Mesenchymal stem cell (in vitro differentiated cells and primary cell): ENCODE data around the gene SERPINB6.
A peak's percentile ranks its signal among the peaks of the same experiment; 100 is the strongest.

Experiments
- DNase-seq: peaks from one replicate; pipeline ENCODE4 v3.0.0-alpha.2; 2013
- H2AFZ ChIP-seq: one replicate; pipeline ENCODE4 v1.6.1; 2013; ENCODE audit warnings: low read depth, mild to moderate bottlenecking, control low read depth, inconsistent platforms, low read length, moderate library complexity
- H2AK5ac ChIP-seq: 2 replicates; pipeline ENCODE4 v1.6.1; 2013; ENCODE audit warnings: low read length, moderate library complexity, mild to moderate bottlenecking, inconsistent platforms; ENCODE audit not compliant: severe bottlenecking
- H2BK120ac ChIP-seq: one replicate; pipeline ENCODE4 v1.6.1; 2013; ENCODE audit warnings: low read depth, mild to moderate bottlenecking, inconsistent platforms, low read length, moderate library complexity
- H2BK12ac ChIP-seq, 2 experiments: one replicate each; pipeline ENCODE4 v1.6.1; 2013; ENCODE audit warnings: inconsistent platforms in 2 of 2, low read length in 2 of 2, mild to moderate bottlenecking in 2 of 2, moderate library complexity in 2 of 2, control low read depth in 1 of 2
- H2BK15ac ChIP-seq: one replicate; pipeline ENCODE4 v1.6.1; 2013; ENCODE audit warnings: mild to moderate bottlenecking, low read depth, inconsistent platforms; ENCODE audit not compliant: poor library complexity, severe bottlenecking
- H2BK5ac ChIP-seq: 2 replicates; pipeline ENCODE4 v1.6.1; 2013; ENCODE audit warnings: low read depth, mild to moderate bottlenecking, low read length, control low read depth, inconsistent platforms; ENCODE audit not compliant: poor library complexity, severe bottlenecking
- H3K14ac ChIP-seq, 2 experiments: one replicate each; pipeline ENCODE4 v1.6.1; 2013; ENCODE audit warnings: inconsistent platforms in 2 of 2, low read length in 2 of 2, control low read depth in 1 of 2, mild to moderate bottlenecking in 1 of 2, moderate library complexity in 1 of 2
- H3K18ac ChIP-seq, 2 experiments: one replicate each; pipeline ENCODE4 v1.6.1; 2013; ENCODE audit warnings: inconsistent platforms in 2 of 2, low read length in 2 of 2, control low read depth in 1 of 2, low read depth in 1 of 2, mild to moderate bottlenecking in 1 of 2
- H3K23ac ChIP-seq, 2 experiments: one replicate each; pipeline ENCODE4 v1.6.1; 2013; ENCODE audit warnings: inconsistent platforms in 2 of 2, low read length in 2 of 2, mild to moderate bottlenecking in 2 of 2, moderate library complexity in 2 of 2, control low read depth in 1 of 2
- H3K27ac ChIP-seq: 2 replicates; pipeline ENCODE4 v1.5.1; 2013; ENCODE audit warnings: mild to moderate bottlenecking, moderate library complexity, low read length, control low read depth, inconsistent platforms; ENCODE audit not compliant: poor library complexity, severe bottlenecking
- H3K27me3 ChIP-seq, 2 experiments: 2 replicates each; pipeline versions ENCODE4 v1.6.1 to v1.7.0; 2013; ENCODE audit warnings: low read length in 2 of 2, mild to moderate bottlenecking in 2 of 2, moderate library complexity in 2 of 2, control low read depth in 1 of 2, inconsistent platforms in 1 of 2; ENCODE audit not compliant: control insufficient read depth in 1 of 2, insufficient read depth in 1 of 2
- H3K36me3 ChIP-seq, 2 experiments: 2 replicates each; pipeline versions ENCODE4 v1.6.1 to v1.7.0; 2013; ENCODE audit warnings: low read length in 2 of 2, control low read depth in 1 of 2, inconsistent platforms in 1 of 2, low read depth in 1 of 2, mild to moderate bottlenecking in 1 of 2; ENCODE audit not compliant: insufficient read depth in 2 of 2, control insufficient read depth in 1 of 2
- H3K4ac ChIP-seq, 2 experiments: one replicate each; pipeline ENCODE4 v1.6.1; 2013; ENCODE audit warnings: inconsistent platforms in 2 of 2, low read length in 2 of 2, mild to moderate bottlenecking in 2 of 2, moderate library complexity in 2 of 2, control low read depth in 1 of 2, low read depth in 1 of 2
- H3K4me1 ChIP-seq: 2 replicates; pipeline ENCODE4 v1.6.1; 2013; ENCODE audit warnings: low read depth, low read length, control low read depth; ENCODE audit not compliant: control insufficient read depth, insufficient read depth
- H3K4me2 ChIP-seq: 2 replicates; pipeline ENCODE4 v1.6.1; 2013; ENCODE audit warnings: low read length, mild to moderate bottlenecking, inconsistent platforms; ENCODE audit not compliant: poor library complexity, severe bottlenecking
- H3K4me3 ChIP-seq, 2 experiments: 2 replicates each; pipeline versions ENCODE4 v1.5.1 to v1.7.0; 2013; ENCODE audit warnings: low read length in 2 of 2, mild to moderate bottlenecking in 2 of 2, control low read depth in 1 of 2, low read depth in 1 of 2; ENCODE audit not compliant: insufficient read depth in 1 of 2
- H3K79me1 ChIP-seq: replicated peaks from 2 replicates; pipeline ENCODE4 v1.6.1; 2013; ENCODE audit warnings: mild to moderate bottlenecking, control low read depth, low read length, inconsistent platforms; ENCODE audit not compliant: poor library complexity, severe bottlenecking
- H3K9ac ChIP-seq: 2 replicates; pipeline ENCODE4 v1.7.0; 2013; ENCODE audit warnings: mild to moderate bottlenecking, low read length, moderate library complexity
- H3K9me3 ChIP-seq: 2 replicates; pipeline ENCODE4 v1.7.0; 2013; ENCODE audit warnings: mild to moderate bottlenecking, low read length; ENCODE audit not compliant: control insufficient read depth
- H4K8ac ChIP-seq: one replicate; pipeline ENCODE4 v1.6.1; 2013; ENCODE audit warnings: inconsistent platforms, mild to moderate bottlenecking, low read length, moderate library complexity
- H4K91ac ChIP-seq: one replicate; pipeline ENCODE4 v1.6.1; 2013; ENCODE audit warnings: mild to moderate bottlenecking, low read length, inconsistent platforms
- WGBS: methylation state at CpG from one replicate; pipeline ENCODE4 v1.1.7; 2013; ENCODE audit warnings: mixed read lengths; 5-methylcytosine and 5-hydroxymethylcytosine counted together

The SERPINB6 gene

GRCh38 chr6:2958331-2958711, 13.0 kb downstream of the SERPINB6 start:
- no peak overlapping the region for H3K9ac ChIP-seq
- 98% methylated on average over 18 of the region's 18 CpGs for WGBS
- no peak overlapping the region for H3K4me3 ChIP-seq

GRCh38 chr6:2957696-2958330, 13.6 kb downstream of the SERPINB6 start:
- Histone ChIP-seq H2BK15ac (no peak overlapping the region), H4K8ac (no peak overlapping the region), H3K27me3 (no peaks in the 10 kb centered on the region), H3K4me2 (no peak overlapping the region), H2BK5ac (no peak overlapping the region), H3K27ac (no peak overlapping the region), H3K36me3 (peaks cover 30 to 32% of the 10 kb centered on the region in 2 experiments), H2BK12ac (peak overlapping the region in 1 of 2 experiments; percentile 31), H3K9me3 (no peaks in the 10 kb centered on the region), H2AFZ (no peak overlapping the region), H3K4me1 (peaks cover 12% of the 10 kb centered on the region), H4K91ac (no peak overlapping the region), H3K18ac (no peak overlapping the region), H3K4ac (no peak overlapping the region), H3K14ac (no peak overlapping the region), H3K4me3 (no peak overlapping the region), H3K79me1 (peaks cover 46% of the 10 kb centered on the region), H3K23ac (no peak overlapping the region), H2BK120ac (no peak overlapping the region), H2AK5ac (no peak overlapping the region), H3K9ac (no peak overlapping the region)
- WGBS = 95% methylated on average over 11 of the region's 11 CpGs
- no peak for DNase-seq

More at GRCh38 chr6:2958331-2958711, 13.0 kb downstream of the SERPINB6 start:
- no peak overlapping the region for H3K4me2 ChIP-seq
- no peak overlapping the region for H2BK15ac ChIP-seq
- no peak for DNase-seq
- peaks cover 47% of the 10 kb centered on the region for H3K79me1 ChIP-seq
- no peak overlapping the region for H4K8ac ChIP-seq
- H3K27ac ChIP-seq = no peak overlapping the region
- H2AFZ ChIP-seq = no peak overlapping the region
- no peak overlapping the region for H2BK5ac ChIP-seq
- H2BK120ac ChIP-seq = no peak overlapping the region
- H3K18ac ChIP-seq = no peak overlapping the region
- no peak overlapping the region for H2AK5ac ChIP-seq
- no peak overlapping the region for H4K91ac ChIP-seq
- H3K14ac ChIP-seq = no peak overlapping the region
- no peaks in the 10 kb centered on the region for H3K9me3 ChIP-seq
- H3K27me3 ChIP-seq = no peaks in the 10 kb centered on the region
- H3K36me3 ChIP-seq = peaks cover 28 to 30% of the 10 kb centered on the region in 2 experiments
- no peak overlapping the region for H3K4ac ChIP-seq
- H3K4me1 ChIP-seq = peaks cover 12% of the 10 kb centered on the region
- no peak overlapping the region for H3K23ac ChIP-seq
- no peak overlapping the region for H2BK12ac ChIP-seq

GRCh38 chr6:2956930-2957685, 14.3 kb downstream of the SERPINB6 start:
- H3K9me3 ChIP-seq = no peaks in the 10 kb centered on the region
- peak overlapping the region in 1 of 2 experiments; percentile 90 for H3K23ac ChIP-seq
- H3K9ac ChIP-seq = peak overlapping the region; percentile 0
- no peak overlapping the region for H3K4me3 ChIP-seq
- H3K18ac ChIP-seq = no peak overlapping the region
- H2BK120ac ChIP-seq = no peak overlapping the region
- H3K4ac ChIP-seq = no peak overlapping the region
- peaks cover 16% of the 10 kb centered on the region for H3K4me1 ChIP-seq
- no peak overlapping the region for H3K4me2 ChIP-seq
- peaks cover 30 to 36% of the 10 kb centered on the region in 2 experiments for H3K36me3 ChIP-seq
- no peak overlapping the region for H3K14ac ChIP-seq
- no peak overlapping the region for H2BK5ac ChIP-seq
- H2AK5ac ChIP-seq = no peak overlapping the region
- no peaks in the 10 kb centered on the region for H3K27me3 ChIP-seq
- H2BK12ac ChIP-seq = no peak overlapping the region
- no peak overlapping the region for H3K27ac ChIP-seq
- DNase-seq = no peak
- peaks cover 46% of the 10 kb centered on the region for H3K79me1 ChIP-seq
- 92% methylated on average over 5 of the region's 5 CpGs for WGBS
- no peak overlapping the region for H4K91ac ChIP-seq
- no peak overlapping the region for H2BK15ac ChIP-seq
- H2AFZ ChIP-seq = no peak overlapping the region
- H4K8ac ChIP-seq = peak overlapping the region; percentile 24

GRCh38 chr6:2953098-2953497, 18.3 kb downstream of the SERPINB6 start:
- Histone ChIP-seq H3K27me3 (no peaks in the 10 kb centered on the region), H3K27ac (no peak overlapping the region), H3K14ac (no peak overlapping the region), H3K9ac (peak overlapping the region; percentile 31), H2BK15ac (no peak overlapping the region), H3K18ac (peak overlapping the region; percentile 30 to 70), H2AFZ (no peak overlapping the region), H2BK5ac (no peak overlapping the region), H3K4ac (no peak overlapping the region), H3K4me3 (no peak overlapping the region), H3K4me1 (peaks cover 9% of the 10 kb centered on the region), H3K23ac (no peak overlapping the region), H4K8ac (peak overlapping the region; percentile 73), H3K9me3 (no peaks in the 10 kb centered on the region), H2BK12ac (no peak overlapping the region), H2BK120ac (peak overlapping the region; percentile 37), H3K79me1 (peaks cover 34% of the 10 kb centered on the region), H3K4me2 (no peak overlapping the region), H3K36me3 (peaks cover 50 to 54% of the 10 kb centered on the region in 2 experiments), H2AK5ac (no peak overlapping the region), H4K91ac (no peak overlapping the region)
- 95% methylated on average over 12 of the region's 12 CpGs for whole genome bisulfite sequencing
- no peak for DNase-seq
